NCI-H510A treated with DMSO at 0.1 percent for 48 hours (cell line): Measurements from ENCODE around the gene LRRC49.

Experiments used
- DNase-seq: peaks from one replicate; lab custom pipeline; 2025; lab: John Stamatoyannopoulos, UW

The LRRC49 gene

DNA sequence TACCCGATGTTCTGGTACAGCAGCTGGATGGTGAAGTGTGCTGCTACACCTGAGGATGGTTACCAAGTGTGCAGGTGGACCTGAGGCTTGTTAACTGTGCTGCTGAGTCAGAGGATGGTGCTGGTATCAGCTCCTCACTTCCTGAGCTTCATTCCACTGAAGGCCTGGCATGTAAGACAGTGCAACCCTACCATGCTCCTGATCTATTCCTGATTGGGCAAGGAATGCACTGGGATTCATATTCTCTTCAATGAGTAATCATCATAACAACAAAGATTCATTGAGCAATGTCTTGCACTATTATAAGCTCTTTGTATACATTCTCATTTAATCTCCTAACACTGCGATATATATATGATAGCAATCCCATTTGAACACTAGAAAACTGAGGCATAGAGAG, 159.7 kb downstream of the LRRC49 start:
- no peak for DNase-seq

DNA sequence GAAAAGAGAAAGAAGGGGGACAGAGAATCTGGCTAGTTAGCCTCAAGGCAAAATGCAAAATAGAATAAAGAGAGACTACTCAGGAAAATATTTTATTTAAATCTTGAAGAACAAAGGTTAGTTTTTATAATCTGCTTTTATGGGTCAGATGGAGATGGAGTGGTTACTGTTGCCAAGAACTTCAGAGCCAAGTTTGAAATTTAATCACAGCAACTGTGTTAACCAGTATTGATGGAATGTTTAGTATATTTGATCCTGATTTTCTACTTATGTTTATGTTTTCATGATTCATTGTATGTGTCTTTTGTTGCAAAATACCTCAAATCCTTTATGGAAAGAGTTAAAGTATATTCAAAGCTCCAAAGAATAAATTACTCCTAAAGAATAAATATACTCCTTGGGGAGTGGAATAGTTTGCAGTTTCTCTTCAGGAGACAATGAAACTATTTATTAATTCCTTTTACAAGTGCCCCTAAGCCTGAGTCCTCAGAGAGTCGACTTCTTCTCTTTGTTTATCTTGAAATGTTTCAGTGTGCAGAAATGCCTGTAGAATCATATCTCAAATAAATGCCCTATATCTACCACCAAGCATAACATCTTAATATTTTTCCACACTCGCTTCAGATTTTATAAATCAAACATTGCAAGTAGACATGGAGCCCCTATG, 161.8 kb downstream of the LRRC49 start:
- no peak for DNase-seq

DNA sequence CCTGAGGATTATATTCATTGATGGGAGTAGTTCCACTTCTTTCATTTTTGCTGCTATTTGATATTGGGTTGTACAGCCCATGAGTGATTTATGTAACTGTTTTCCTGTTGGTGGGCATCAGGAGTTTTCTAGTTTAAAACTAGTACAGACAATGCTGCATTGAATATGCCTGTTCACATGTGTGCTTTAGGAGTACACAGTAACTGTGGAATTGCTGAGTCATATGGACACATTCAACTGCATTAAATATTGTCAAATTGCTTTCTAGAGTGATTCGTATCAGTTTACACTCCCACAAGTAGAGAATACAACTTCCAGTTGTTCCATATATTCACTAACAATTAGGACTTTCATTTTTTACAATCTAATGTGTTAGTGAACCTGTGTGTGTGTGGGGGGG, 162.8 kb downstream of the LRRC49 start:
- no peak for DNase-seq

DNA sequence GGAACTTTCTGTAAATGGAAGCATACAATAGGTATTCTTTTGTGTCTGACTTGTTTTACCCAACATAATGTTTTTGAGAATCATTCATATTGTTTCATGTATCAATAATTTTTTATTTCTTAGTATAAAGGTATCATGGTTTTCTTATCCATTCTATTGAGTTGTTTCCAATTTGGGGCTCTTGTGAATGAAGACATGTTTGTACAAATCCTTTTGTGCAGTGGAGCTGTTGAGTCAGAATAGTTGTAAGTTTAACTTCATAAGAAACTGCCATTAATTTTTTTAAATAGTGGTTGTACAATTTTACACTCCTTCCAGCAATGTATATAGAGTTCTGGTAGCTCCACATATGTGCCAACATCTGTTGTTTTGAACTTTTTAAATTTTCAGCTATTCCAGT, 163.5 kb downstream of the LRRC49 start:
- DNase-seq: no peak

DNA sequence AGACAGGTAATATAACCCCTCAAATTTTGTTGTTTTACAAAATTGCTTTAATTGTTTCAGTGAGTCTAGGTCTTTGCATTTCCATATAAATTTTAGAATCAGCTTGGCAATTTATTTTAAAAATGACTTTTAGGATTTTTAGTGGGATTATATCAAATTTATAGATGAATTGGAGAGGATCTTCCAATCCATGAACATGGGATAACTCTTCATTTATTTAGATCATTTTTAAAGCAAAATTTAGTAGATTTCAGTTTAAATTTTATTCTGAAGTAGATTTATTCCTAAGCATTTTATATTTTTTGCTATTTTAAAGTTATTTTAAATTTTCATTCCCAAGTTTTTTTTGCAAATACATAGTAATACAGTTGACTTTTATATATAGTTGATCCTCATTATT, 164.5 kb downstream of the LRRC49 start:
- no peak for DNase-seq

DNA sequence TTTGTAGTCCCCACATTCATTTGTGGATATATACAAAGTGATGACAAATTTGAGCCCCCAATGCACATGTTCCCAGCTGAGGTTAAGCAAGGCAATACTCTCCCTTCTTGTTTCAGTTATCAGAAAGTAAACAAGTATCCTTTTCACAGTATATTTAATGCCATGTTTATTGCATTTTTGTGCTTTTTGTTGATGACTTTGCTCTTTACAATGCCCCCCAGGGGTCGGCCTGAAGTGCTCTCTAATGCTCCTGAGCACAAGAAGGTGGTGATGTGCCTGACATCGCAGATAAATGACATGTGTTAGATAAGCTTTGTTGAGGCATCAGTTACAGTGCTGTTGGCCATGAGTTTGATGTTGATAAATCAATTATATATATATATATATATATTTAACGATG, 165.0 kb downstream of the LRRC49 start:
- DNase-seq: no peak

DNA sequence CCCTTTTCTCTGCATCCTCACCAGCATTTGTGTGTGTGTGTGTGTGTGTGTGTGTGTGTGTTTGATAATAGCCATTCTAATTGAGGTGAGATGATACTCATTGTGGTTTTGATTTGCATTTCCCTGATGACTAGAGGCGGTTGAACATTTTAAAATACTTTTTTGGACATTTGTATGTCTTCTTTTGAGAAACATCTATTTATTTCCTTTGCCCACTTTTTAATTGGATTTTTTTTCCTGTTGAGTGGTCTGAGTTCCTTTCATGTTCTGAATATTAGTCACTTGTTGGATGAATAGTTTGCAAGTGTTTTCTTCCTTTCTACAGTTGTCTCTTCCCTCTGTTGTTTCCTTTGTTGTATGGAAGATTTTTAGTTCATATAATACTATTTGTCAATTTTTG, 168.4 kb downstream of the LRRC49 start:
- no peak for DNase-seq

DNA sequence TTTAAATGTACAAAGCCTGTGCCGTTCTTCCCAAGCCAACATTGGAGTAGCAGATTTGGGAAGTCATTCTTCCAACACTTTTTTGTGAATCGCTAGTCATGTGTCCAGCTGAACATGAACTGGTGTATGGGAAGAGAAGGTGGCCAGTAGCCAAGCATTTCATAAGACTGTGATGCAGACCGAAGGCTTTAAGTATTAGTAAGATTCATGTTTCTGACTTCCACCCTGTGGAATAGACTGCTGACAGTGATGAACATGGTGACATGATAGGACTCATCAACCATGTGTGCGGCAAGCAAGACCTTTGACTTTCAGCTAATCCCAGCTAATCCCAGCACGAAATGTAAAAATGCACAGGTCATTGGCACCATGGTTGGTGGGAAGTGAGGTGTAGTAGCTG, 174.4 kb downstream of the LRRC49 start:
- no peak for DNase-seq

DNA sequence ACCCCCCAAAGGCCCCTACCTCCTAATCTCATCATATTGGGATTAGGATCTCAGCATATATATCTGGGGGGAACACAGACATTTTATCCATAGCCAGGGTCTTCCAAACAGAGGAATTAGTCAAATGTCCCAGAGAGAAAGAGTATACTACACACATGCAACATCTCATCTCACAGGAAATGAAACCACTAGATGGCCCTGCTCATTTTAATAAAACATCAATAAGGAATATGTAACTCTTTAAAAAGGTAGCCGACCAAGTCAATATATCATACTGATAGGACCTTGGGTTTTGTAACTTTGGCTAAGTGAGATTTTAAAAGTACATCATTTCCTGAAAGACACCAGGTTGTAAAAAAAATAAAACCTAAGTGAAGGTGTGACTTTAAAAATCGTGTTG, 177.1 kb downstream of the LRRC49 start:
- DNase-seq: no peak

DNA sequence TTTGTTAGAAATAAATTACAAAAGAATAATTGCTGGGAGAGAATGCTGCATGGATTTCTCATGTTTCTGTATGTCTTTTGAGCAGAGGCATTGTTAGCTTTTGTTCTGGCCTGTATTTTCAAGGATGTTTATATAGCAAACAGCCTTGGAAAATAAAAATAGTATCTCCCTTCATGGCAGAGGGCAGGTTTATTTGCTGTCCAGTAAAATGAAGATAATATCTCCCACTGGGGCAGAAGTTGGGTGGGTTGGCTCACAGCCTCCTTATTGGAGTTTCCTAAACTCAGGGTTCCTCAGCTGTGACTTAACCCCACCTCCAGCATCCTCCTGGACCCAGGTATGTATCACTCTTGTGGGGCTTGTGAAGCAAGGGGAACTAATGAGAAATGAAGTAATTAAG, 178.9 kb downstream of the LRRC49 start:
- no peak for DNase-seq

DNA sequence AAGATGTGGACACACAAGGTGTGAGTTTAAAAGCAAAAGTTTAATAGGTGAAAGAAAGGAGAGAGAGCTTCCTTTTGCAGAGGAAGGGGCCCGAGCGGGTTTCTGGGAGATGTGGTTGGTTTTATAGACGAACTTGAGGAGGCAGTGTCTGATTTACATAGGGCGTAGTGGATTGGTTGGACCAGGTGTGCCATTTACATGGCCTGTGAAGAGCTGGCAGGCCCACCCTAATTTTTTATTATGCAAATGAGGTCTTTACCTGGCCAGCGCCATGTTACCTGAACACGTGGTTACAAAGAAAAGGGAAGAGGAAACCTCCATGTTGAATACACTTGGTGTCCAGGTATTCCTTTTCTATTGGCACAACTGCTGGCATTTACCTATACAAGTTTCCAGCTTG, 179.8 kb downstream of the LRRC49 start:
- DNase-seq: no peak

DNA sequence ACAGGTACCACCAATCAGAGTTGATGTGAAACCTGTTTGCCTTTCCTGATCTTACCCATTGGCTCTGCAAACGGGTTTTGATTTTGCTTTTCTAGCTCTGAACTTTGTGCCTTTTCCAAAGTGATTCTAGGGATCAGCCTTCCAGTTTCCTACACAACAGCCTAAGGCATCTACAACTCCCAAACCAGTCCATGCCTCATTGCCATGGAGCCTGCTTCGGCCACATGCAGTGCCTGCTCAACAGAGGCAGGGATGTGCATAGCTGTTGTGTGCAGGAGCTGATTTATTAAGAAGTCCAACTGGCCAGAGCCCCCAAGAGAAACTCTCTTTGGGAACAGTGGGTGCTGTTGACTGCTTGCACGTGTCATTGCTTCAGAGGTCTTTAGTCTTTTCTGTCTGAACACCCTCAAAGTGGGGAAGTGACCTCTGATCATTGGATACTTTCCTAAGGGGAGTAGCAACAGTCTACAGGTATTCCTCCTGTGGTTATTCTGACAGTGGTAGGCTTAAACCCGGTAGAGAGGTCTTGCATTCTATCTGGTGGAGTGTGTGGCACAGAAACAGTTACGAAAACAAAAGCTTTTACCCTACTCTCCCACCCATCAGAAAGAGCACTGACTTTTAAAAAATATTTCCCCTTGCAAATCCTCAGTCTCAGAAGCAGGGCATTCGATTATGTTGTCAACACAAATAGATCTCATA, 186.0 kb downstream of the LRRC49 start:
- no peak for DNase-seq

DNA sequence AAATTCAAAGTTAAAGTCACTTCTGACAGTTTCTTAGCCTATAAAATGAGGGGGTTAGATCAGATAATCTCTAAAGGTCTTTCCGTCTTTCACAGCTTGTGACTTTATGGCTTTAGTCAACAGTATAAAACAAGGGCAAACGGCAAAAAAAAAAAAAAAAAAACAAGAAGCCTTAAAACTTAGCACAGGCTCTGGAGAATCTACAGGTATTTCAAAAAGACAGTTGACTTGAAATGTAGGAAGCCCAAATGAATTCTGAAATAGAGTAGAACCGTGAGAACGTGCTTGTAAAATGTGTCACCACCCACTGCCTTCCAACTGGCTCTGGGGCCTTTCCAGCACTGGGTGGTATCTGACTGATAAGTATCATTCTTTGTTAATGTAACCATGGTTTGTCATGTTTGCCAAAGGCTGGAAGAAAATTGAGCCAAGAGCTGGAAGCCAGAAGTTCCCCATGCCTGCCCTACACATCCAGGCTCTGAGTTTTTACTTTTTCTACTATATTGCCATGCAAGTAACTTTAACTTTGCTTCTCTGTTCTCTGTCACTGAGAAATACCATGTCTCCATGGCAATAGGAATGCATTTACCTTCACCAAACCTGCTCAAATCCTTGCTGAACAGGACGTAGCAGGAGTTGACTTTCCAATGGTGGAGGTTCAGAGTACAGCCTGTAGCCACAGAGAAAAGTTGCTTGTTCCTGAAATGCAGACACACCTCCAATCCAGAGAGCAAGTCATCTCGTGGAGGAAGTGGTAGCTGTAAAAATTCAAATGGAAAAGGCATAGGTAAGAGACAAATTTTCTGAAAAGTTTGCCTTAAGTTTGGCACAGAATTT, 186.8 kb downstream of the LRRC49 start:
- no peak for DNase-seq

DNA sequence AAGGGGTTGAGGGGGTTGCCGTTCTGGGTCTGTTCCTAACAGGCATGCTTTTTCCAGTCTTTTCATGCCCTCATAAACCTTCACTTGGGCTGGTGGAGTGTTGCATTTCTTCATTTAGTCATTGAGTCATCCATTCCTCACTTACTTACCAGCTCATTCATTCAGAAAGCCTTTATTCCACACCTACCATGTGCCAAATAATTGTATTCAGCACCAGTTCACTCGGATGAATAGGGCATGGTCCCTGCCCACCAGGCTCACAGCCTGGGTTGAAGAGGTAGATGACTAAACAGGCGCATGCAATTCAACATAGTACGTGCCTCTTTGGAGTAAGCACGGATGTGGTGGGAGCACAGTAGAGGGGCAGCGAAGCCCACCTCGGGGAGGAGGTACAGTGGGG, 187.5 kb downstream of the LRRC49 start:
- DNase-seq: no peak

DNA sequence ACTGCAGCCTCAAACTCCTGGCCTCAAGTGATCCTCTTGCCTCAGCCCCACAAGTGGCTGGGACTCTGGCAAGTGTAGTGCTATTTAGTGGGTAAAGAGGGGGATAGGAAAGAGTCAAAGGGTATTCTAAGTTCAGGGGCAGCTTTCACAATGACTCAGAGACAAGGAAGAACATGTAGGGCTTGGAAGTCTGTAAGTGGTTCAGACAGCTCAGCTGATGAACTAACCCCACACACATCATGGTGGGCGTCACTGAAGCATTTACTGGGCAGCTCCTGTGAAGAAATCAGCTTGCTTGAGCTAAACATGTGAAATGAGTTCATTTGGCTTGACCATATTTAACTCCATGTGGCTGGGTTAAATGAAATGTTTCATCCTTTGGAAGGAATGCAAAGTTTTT, 188.1 kb downstream of the LRRC49 start:
- no peak for DNase-seq

DNA sequence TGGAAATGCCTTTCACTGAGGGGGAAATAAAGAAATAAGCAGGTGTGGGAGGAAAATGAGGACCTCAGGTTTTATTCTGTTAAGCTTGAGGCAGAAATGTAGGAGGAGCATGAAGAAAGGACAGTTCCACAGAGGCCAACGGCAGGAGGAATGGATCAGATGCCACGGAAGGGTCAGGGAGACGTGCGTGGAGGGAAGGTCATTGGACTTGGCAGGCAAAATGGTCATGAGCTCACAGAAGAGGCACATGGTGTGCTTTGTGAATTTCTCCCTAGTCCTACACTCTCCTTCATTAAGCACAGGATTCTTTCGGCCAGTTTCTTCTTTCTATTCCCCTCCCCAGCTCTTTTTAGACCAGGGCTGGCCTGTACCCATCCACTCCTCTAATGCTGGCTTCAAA, 190.2 kb downstream of the LRRC49 start:
- DNase-seq: no peak

DNA sequence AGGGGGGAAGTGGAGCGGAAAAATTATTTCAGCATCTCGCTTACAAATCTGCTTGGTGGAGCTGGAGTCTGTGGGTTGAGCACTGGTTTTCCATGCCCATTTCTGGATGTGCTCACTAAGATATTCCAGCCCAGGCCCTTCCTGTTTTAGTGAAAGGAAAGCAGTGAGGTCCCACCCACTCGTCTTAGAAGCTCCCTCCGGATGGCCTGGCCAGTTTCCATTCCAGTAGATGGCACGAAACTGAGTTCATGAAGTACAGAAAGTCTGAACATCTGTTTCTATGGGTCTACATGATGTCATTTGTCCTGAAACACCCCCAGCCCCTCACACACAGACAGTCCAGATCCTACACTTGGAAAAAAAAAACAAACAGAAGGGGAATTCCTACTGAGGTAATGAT, 190.7 kb downstream of the LRRC49 start:
- DNase-seq: no peak

DNA sequence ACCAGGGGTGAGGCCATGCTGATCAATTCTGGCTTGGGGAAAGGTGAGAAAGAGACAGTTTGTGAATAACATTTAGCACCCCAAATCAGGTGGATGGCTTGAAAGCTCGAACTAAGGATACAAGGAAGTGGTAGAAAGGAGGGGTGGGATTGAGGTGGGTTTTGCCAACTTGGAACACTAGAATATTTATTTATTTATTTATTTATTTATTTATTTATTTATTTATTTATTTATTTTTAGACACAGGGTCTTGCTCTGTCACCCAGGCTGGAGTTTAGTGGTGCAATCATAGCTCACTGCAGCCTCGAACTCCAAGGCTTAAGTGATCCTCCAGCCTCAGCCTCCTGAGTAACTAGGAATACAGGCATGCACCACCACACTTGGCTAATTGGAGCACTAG, 191.6 kb downstream of the LRRC49 start:
- DNase-seq: no peak

DNA sequence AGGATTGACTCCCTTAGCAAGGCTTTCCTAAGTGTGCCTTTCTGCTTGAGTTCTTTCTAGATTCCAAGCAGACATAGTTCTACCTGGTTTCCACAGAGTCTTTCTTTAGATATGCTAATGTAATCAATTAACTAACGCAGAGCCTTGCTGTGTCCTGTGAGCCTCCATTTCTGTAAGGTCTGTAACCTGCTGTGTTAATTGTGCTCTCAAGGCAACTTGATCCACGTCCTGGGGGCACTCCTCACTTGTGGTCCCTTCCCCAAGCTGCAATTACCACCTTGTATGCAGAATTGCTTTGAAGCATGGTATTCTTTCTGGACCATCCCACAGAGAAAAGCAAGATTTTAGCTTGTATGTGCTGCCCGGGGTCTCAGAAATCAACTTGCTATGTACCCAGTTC, 193.2 kb downstream of the LRRC49 start:
- no peak for DNase-seq

DNA sequence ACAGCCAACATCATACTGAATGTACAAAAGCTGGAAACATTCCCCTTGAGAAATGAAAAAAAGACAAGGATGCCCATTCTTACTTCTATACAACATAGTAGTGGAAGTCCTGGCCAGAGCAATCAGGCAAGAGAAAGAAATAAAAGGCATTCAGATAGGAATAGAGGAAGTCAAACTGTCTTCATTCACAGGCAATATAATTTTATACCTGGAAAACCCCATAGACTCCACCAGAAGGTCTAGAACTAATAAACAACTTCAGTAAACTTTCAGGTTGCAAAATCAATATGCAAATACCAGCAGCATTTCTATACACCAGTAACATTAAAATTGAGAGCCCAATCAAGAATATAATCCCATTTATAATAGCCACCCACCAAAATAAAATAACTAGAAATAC, 195.5 kb downstream of the LRRC49 start:
- no peak for DNase-seq

DNA sequence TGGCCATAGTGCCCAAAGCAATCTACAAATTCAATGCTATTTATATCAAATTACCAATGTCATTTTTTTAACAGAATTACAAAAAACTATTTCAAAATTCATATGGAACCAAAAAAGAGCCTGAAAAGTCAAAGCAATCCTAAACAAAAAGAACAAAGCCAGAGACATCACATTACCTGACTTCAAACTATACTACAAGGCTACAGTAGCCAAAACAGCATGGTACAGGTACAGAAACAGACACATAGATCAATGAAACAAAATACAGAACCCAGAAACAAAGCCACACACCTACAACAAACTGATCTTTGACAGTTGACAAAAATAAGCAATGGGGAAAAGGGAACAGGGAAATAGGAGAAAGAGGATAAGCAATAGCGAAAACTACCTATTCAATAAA, 196.1 kb downstream of the LRRC49 start:
- DNase-seq: no peak

DNA sequence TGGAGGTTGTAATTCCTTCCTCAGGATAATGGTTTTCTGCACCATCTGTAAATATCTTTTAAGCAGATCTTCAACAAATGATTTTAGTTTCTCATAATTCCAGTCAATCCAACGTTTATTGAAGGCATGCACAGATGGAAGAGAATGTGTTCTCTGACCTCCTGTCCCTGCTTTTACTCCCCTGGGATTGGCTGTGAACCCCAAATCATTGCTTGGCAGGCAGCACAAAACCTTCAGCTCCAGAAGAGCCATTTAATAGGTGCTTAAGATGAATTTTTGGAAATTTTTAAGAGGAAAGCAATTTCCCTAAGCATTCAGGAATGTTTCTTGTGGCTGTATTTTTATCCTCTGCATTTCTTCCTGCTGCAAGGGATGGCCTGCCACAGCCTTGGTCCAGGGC, 197.2 kb downstream of the LRRC49 start:
- no peak for DNase-seq

DNA sequence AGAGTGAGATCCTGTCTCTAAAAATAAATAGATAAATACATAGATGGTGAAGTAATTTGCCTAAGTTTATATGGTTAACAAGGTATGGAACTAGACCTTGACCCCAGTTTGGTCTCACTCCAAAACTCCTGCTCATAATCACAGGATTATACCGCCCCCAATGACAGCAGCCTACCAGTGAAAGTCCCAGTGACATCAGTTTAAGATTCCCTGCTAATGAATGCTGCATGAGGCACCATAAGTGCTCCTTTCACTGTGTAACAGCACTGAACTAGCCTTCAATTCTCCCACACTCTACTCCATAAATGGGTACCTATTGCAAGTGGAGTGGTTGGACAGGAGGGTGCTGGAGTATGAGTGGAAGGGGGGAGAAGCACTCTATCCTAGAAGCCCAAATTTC, 199.0 kb downstream of the LRRC49 start:
- no peak for DNase-seq
